HTERT RPE-1 (cell line): ENCODE data around the gene SLC66A2.
"Not testable (repeated sequence)": the region's sequence is repeated elsewhere in the genome, so short reads cannot be mapped to it uniquely, and the experiment has no call there.

ENCODE experiments used
- in situ Hi-C: fragments of 300-500 bp; cut with MboI; formaldehyde crosslinking; loops from 4 replicates; pipeline ENCODE4 v1.14.3; 2020; ENCODE audit warnings: low sequenced_read_pairs

The SLC66A2 gene

GRCh38 chr18:79951545-79952455 is at the start of gene SLC66A2:
Gene SLC66A2, minus strand, starts transcription at chr18:79951653. Its CDS starts 727 bp downstream, at chr18:79950926.
- in situ Hi-C loops: no loop called here

GRCh38 chr18:80000877-80001276 is 49.4 kb upstream of the SLC66A2 start:
- in situ Hi-C loops: no loop called here

- in situ Hi-C loops: not testable (repeated sequence)
Observed at GRCh38 chr18:79999701-80000100, 48.2 kb upstream of the SLC66A2 start.

DNA sequence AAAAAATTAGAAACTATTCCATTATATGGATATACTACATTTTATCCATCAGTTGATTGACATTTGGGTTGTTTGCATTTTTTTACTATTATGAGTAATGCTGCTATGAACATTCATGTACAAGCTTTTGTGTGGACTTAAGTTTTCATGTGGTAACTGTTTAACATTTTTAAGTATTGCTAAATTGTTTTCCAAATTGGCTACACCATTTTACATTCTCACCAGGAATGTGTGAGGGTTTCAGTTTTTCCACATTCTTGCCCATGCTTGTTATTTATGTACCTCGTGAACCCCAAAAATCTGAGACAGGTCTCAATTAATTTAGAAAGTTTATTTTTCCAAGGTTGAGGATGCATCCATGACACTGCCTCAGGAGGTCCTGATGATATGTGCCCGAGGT is 40.0 kb upstream of the SLC66A2 start:
- in situ Hi-C loops: no loop called here

DNA sequence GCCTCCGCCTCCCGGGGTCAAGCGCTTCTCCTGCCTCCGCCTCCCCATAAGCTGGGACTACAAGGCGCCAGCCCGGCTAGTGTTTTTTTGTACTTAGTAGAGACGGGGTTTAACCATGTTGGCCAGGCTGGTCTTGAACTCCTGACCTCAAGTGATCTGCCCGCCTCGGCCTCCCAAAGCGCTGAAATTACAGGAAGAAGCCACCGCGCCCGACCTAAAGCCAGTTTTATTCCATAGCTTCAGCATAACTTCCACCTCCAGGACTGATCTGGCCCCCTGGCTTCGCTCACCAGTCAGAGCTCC is 37.7 kb upstream of the SLC66A2 start:
- in situ Hi-C loops: no loop called here

DNA sequence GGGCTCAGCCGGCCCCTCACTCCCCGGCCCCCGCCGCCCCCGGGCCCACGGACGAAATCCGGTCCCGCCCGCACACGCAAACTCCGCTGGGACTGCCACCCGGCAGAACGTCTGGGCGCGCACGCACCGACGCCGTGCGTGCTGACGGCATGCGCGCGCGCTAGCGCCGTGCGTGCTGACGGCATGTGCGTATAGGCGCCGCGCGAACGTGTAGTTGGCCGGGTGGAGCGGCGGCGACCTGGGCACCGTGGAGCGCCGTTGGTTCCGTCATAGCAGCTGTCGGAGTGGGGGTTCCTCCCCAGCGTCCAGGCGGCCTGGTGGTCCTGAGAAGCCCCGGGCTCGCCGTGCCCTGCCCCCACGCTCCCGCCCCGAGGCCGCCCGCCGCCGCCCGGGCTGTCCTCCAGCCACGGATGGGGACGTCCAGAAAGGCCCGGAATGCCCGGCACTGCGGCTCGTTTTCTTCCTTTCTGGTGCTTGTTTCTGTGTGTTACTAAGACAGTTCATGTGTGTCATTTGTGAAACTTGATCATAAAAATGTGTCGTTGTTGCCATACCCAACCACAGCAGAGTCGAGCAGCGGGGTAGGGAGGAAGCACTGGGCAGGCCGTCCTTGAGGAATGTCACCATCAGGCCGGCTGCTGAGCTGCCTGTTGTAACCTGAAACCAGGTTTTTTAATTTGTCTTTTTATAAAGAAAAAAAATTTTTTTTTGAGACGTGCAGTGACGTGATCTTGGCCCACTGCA is 37.2 kb upstream of the SLC66A2 start, which contains the start of gene TXNL4A:
TXNL4A (minus strand) TSS at position 113 of the 744 bp plus-strand sequence. CDS start 171 bp downstream, outside the sequence.
- in situ Hi-C loops: no loop called here

GRCh38 chr18:79988071-79988450 is 36.6 kb upstream of the SLC66A2 start:
- in situ Hi-C loops: no loop called here

- in situ Hi-C loops: no loop called here
Observed at GRCh38 chr18:79987566-79987965, 36.1 kb upstream of the SLC66A2 start.

DNA sequence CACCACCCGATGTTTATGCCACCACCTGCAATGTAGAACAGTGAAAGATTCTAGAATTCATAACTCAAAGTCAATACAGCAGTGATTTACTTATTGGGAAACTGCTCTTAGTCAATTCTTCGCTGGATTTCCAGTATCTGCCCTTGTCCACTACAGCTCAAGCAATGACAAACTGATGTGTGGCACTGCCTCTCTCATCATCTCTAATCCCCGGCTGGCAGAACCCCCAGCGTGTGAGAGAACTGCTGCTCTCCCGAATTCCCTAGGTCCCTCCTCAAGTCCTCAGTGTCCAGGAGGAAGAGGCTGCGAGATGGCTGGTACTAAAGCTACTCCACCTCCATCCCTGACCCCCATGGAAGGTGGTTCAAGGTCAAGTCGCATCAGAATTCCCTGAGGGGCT is 35.3 kb upstream of the SLC66A2 start:
- in situ Hi-C loops: no loop called here

DNA sequence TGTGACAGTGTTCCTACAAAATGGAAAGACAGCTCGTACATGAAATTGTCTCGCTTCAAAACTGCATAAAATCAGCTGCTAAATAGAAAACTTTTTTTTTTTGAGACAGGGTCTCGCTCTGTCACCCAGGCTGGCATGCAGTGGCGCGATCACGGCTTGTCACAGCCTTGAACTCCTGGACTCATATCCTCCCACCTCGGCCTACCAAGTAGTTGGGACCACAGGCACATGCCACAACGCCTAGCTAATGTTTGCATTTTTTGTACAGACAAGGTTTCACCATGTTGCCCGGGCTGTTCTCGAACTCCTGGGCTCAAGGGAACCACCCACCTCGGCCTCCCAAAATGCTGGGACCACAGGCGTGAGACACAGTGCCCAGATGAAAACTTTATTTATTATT is 33.7 kb upstream of the SLC66A2 start:
- in situ Hi-C loops: no loop called here

DNA sequence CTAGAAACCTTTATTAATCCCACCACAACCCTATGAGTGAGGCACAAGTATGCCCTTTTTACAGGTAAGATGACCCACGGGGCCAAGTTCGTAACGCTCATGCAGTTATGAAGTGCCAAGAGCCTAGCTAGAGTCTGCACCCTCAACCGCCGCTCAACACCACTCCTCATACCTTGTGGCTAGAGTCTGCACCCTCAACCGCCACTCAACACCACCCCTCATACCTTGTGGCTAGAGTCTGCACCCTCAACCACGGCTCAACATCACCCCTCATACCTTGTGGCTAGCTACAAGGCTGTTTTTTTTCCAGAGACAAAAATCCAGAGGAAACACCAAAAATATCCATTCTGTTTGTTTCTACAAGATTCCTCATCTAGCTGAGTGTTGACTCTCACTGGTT is 32.3 kb upstream of the SLC66A2 start:
- in situ Hi-C loops: no loop called here

DNA sequence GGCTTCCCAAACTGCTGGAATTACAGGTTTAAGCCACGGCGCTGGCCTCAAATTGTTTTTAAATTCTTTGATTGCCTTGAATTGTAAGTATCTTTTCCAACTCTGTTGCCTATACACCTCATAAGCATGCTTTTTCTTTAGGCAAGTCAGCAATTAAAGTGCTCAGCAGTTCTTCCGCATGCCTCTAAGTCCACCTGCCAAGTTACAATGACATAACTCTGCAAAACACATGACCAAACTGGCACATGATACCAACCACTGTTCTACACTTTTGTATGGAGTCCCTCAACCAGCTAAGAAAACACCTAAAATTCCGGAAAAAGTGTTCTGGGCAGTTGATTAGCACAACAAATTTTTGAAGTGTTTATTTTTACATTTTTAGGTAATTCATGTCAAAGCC is 31.8 kb upstream of the SLC66A2 start:
- in situ Hi-C loops: no loop called here

DNA sequence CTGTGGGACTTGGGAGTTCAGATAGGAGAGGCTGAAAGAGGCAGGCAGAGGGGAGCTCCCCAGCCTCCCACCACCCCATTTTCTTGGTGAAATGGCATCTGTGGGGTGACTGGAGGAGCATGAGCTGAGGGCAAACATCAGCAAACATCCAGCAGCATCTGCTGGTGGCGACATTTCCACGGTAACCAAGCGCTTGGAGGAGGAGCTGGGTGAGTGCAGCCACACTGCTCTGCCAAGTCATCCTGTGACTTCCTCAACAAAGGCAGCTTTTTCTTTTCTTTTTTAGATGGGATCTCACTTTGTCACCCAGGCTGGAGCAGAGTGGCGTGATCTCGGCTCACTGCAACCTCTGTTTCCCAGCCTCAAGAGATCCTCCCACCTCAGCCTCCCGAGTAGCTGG is 31.3 kb upstream of the SLC66A2 start:
- in situ Hi-C loops: no loop called here

DNA sequence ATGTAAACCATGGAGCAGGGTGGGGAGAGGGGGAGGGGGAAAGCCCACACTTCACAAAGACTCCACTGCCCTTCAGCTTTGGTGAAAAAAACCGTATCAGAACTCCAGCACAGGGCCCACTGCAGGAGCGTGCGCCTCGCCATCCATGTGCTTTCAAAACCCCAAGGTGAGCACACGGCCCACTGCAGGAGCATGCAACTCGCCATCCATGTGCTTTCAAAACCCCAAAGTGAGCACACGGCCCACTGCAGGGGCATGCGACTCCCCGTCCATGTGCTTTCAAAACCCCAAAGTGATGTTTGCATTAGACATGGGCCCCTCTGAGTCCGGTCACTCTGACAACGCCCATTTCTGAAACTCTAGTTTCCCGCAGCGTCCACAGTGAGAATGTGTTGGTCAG is 29.1 kb upstream of the SLC66A2 start:
- in situ Hi-C loops: no loop called here

- in situ Hi-C loops: no loop called here
Observed at GRCh38 chr18:79979843-79980242, 28.4 kb upstream of the SLC66A2 start.

DNA sequence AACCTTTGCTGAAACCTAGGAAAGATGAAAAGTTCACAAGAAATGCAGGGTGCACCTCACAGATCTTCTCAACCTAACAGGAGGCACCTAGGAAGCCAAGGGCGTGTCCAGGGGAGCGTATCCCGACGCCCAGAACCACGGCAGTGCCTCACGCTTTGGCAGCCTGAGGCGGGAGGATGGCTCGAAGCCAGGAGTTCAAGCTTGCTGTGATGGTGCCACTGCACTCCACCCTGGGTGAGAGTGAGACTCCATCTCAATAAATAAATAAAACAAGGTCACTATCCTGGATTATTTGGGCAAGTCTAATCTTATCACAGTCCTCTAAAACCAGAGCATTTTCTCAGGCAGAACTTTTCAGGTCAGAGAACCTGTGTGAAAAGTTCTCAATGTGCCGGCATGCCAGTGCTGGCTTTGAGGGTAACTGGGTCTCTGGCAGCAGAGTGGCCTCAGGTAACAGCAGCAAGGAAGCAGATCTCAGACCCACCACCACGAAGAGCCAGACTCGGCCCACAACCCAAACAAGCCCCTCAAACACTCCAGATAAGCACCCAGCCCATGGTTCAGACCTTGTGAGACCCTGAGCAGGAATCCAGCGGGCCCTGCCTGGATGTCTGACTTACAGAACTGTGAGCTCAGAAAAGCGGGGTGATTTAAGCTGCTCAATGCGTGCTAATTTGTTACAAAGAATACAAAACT is 24.7 kb upstream of the SLC66A2 start:
- in situ Hi-C loops: no loop called here

DNA sequence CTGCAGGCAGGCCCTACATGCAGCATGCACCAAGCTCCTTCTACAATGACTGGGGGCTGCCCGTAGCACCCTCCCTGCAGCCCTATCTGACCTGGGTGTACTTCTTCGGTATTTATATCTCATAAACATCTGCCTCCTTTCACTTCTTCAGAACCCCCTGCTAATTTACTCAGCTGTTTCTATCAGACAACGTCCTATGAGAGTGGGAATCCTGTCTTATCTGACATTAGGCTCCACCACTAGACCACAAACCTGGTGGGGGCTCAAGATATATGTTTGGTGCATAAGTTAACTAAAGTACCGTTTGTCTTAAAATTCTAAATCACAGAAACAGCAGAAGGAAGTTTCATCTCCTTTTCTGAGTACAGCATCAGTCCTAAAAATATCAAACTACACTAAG is 23.6 kb upstream of the SLC66A2 start:
- in situ Hi-C loops: no loop called here

- in situ Hi-C loops: no loop called here
Observed at GRCh38 chr18:79974025-79974654, 22.7 kb upstream of the SLC66A2 start.

DNA sequence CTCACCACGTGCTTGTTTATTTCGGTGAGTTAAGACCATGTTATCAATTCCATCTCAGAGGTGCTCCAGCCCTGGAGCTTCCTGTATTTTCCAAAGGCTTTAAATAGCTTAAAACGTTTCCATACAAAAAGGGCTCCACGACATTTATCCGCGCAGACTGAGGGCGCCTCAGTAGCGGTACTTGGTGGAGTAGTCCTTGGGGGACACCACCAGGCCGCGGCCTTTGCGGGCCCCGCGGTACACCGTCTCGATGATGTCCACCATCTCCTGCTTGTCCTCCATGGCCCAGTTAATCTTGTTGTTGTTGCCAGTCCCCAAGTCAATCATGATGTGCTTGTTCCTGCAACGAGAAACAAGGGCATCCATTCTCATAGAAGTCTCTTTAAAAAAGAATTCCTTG is 22.1 kb upstream of the SLC66A2 start:
- in situ Hi-C loops: no loop called here

- in situ Hi-C loops: no loop called here
Observed at GRCh38 chr18:79972720-79973119, 21.3 kb upstream of the SLC66A2 start.

- in situ Hi-C loops: no loop called here
Observed at GRCh38 chr18:79971986-79972385, 20.5 kb upstream of the SLC66A2 start.
